WTC11 (cell line): ENCODE data around the gene SMARCA2.

ENCODE experiments used
- CTCF ChIP-seq: fragments of 200-600 bp; IDR thresholded peaks from 2 replicates; pipeline ENCODE4 v1.8.0; 2022; ENCODE audit warnings: antibody characterized with exemption
- SP1 ChIP-seq: sonication (generic); formaldehyde crosslinking; conservative IDR thresholded peaks from 2 replicates; pipeline ENCODE4 v1.8.1; 2022; ENCODE audit warnings: missing genetic modification reagents
- TF ChIP-seq, protein P1 (sequence below): sonication (generic); formaldehyde crosslinking; conservative IDR thresholded peaks from 2 replicates; pipeline ENCODE4 v1.8.1; 2023; ENCODE audit warnings: mild to moderate bottlenecking, low read depth, missing genetic modification reagents, moderate library complexity

DNA sequence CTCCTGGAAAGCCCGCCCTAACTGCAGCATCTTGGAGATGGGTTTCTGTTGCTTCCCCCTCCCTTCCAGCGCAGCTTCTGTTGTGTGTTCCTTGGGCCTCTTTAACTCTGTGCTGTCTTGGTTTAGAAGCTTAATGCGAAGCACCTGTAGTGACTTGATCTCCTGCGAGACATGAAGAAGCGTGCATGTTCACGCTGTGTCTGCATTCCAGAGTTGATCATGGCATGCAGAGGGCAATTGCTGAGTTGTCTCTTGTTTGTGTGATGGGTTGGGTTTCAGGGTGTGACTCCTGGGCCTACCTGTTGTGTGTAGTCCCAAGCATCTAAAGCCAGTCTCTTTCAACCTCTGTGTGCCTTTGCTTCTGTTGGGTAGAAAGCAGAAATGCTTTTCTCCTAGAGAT is 155.6 kb downstream of the SMARCA2 start:
- TF ChIP-seq, protein P1, sequence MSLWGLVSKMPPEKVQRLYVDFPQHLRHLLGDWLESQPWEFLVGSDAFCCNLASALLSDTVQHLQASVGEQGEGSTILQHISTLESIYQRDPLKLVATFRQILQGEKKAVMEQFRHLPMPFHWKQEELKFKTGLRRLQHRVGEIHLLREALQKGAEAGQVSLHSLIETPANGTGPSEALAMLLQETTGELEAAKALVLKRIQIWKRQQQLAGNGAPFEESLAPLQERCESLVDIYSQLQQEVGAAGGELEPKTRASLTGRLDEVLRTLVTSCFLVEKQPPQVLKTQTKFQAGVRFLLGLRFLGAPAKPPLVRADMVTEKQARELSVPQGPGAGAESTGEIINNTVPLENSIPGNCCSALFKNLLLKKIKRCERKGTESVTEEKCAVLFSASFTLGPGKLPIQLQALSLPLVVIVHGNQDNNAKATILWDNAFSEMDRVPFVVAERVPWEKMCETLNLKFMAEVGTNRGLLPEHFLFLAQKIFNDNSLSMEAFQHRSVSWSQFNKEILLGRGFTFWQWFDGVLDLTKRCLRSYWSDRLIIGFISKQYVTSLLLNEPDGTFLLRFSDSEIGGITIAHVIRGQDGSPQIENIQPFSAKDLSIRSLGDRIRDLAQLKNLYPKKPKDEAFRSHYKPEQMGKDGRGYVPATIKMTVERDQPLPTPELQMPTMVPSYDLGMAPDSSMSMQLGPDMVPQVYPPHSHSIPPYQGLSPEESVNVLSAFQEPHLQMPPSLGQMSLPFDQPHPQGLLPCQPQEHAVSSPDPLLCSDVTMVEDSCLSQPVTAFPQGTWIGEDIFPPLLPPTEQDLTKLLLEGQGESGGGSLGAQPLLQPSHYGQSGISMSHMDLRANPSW (CRISPR knock-in tag), result no peak
- no peak for TF ChIP-seq CTCF
- no peak for TF ChIP-seq SP1 (CRISPR knock-in tag)
